ENCODE measurements around the gene OR1F1. TPM values are rescaled to one million over a fixed set of nuclear protein-coding genes. Genes with fewer than 3 reads are reported as not detected.

Gene OR1F1
- total RNA-seq, 1 donor from 2014 or later = not detected

- no peak overlapping the region for H2AFZ ChIP-seq (replicated peaks)
- Mint-ChIP-seq H3K36me3 (no peaks in the 10 kb centered on the region), H3K27me3 (ENCODE audit: insufficient read depth, low read depth) (peaks cover 51% of the 10 kb centered on the region), H3K4me1 (peaks cover 20% of the 10 kb centered on the region), H3K4me3 (no peak overlapping the region), H3K9me3 (peaks cover 11% of the 10 kb centered on the region), H3K27ac (no peak overlapping the region)
- TF ChIP-seq CTCF (IDR thresholded peaks at IDR 0.05) = no peak
- TF ChIP-seq EZH2 (IDR thresholded peaks at IDR 0.05) = no peak
- TF ChIP-seq EZH2phosphoT487 (IDR thresholded peaks at IDR 0.05) = no peak
- no peaks in the 10 kb centered on the region for H3K9me3 ChIP-seq (ENCODE audit: low read depth)
- H3K27me3 ChIP-seq = peaks cover 85% of the 10 kb centered on the region
- DNase-seq (ENCODE audit: low spot score) = no peak
- no peaks in the 10 kb centered on the region for H3K36me3 ChIP-seq
- no peak overlapping the region for H3K4me3 ChIP-seq
- no peak overlapping the region for H3K9ac ChIP-seq
- peaks cover 13% of the 10 kb centered on the region for H4K20me1 ChIP-seq (ENCODE audit: low read depth)
- H3K4me1 ChIP-seq = no peaks in the 10 kb centered on the region
- H3K27ac ChIP-seq = no peak overlapping the region
- peaks cover 26% of the 10 kb centered on the region for H3F3A ChIP-seq (ENCODE audit: low read depth)
- H3K79me2 ChIP-seq (ENCODE audit: low read depth) = no peaks in the 10 kb centered on the region
- H3K4me2 ChIP-seq = no peak overlapping the region
These were observed 4.5 kb downstream of the OR1F1 start for GRCh38 chr16:3192476-3193019.

GRCh38 chr16:3193221-3194212 is 5.5 kb downstream of the OR1F1 start:
- H3K79me2 ChIP-seq (ENCODE audit: low read depth) = no peaks in the 10 kb centered on the region
- H4K20me1 ChIP-seq (ENCODE audit: low read depth) = peaks cover 11% of the 10 kb centered on the region
- no peak overlapping the region for H3K4me3 ChIP-seq
- no peak overlapping the region for H3K4me3 Mint-ChIP-seq
- no peaks in the 10 kb centered on the region for H3K4me1 ChIP-seq
- H3K9ac ChIP-seq = no peak overlapping the region
- DNase-seq (ENCODE audit: low spot score) = no peak
- no peak overlapping the region for H3K27ac ChIP-seq
- peaks cover 19% of the 10 kb centered on the region for H3K4me1 Mint-ChIP-seq
- H3K27me3 Mint-ChIP-seq (ENCODE audit: insufficient read depth, low read depth) = peaks cover 49% of the 10 kb centered on the region
- no peak overlapping the region for H3K4me2 ChIP-seq
- TF ChIP-seq EZH2 (IDR thresholded peaks at IDR 0.05) (no peak), CTCF (IDR thresholded peaks at IDR 0.05) (no peak), EZH2phosphoT487 (IDR thresholded peaks at IDR 0.05) (no peak)
- H3K27me3 ChIP-seq = peaks cover 85% of the 10 kb centered on the region
- no peak overlapping the region for H3K27ac Mint-ChIP-seq
- H3K36me3 ChIP-seq = no peaks in the 10 kb centered on the region
- H3K9me3 ChIP-seq (ENCODE audit: low read depth) = no peaks in the 10 kb centered on the region
- no peak overlapping the region for H2AFZ ChIP-seq (replicated peaks)
- H3K9me3 Mint-ChIP-seq = peaks cover 11% of the 10 kb centered on the region
- H3F3A ChIP-seq (ENCODE audit: low read depth) = peaks cover 20% of the 10 kb centered on the region
- no peaks in the 10 kb centered on the region for H3K36me3 Mint-ChIP-seq

- H3K4me3 ChIP-seq = no peak overlapping the region
- TF ChIP-seq CTCF (IDR thresholded peaks at IDR 0.05) = no peak
- TF ChIP-seq EZH2phosphoT487 (IDR thresholded peaks at IDR 0.05) = no peak
- no peak for TF ChIP-seq EZH2 (IDR thresholded peaks at IDR 0.05)
- Mint-ChIP-seq H3K36me3 (no peaks in the 10 kb centered on the region), H3K4me3 (no peak overlapping the region), H3K27ac (peak overlapping the region; percentile 5), H3K9me3 (peaks cover 9% of the 10 kb centered on the region), H3K27me3 (ENCODE audit: insufficient read depth, low read depth) (peaks cover 39% of the 10 kb centered on the region), H3K4me1 (peaks cover 14% of the 10 kb centered on the region)
- no peak for DNase-seq (ENCODE audit: low spot score)
- no peaks in the 10 kb centered on the region for H3K36me3 ChIP-seq
- peaks cover 8% of the 10 kb centered on the region for H4K20me1 ChIP-seq (ENCODE audit: low read depth)
- no peaks in the 10 kb centered on the region for H3K9me3 ChIP-seq (ENCODE audit: low read depth)
- no peaks in the 10 kb centered on the region for H3K4me1 ChIP-seq
- peaks cover 75% of the 10 kb centered on the region for H3K27me3 ChIP-seq
- H3K27ac ChIP-seq = no peak overlapping the region
- peaks cover 9% of the 10 kb centered on the region for H3F3A ChIP-seq (ENCODE audit: low read depth)
- no peaks in the 10 kb centered on the region for H3K79me2 ChIP-seq (ENCODE audit: low read depth)
- no peak overlapping the region for H3K4me2 ChIP-seq
- H3K9ac ChIP-seq = no peak overlapping the region
- H2AFZ ChIP-seq (replicated peaks) = no peak overlapping the region
These were observed 6.8 kb downstream of the OR1F1 start for GRCh38 chr16:3194792-3195191.
